Fibroblast of pulmonary artery (primary cell): Measurements from ENCODE around the gene SCN2B.
"Not testable (repeated sequence)": the region's sequence is repeated elsewhere in the genome, so short reads cannot be mapped to it uniquely, and the experiment has no call there.

Experiments used
- DNase-seq: peaks from one replicate; pipeline ENCODE4 v3.0.0-alpha.2; 2010; ENCODE audit warnings: low read depth
- H3K4me3 ChIP-seq: replicated peaks from 2 replicates; pipeline ENCODE4 v1.5.1; 2011; ENCODE audit warnings: low read depth, mild to moderate bottlenecking, control low read depth, low read length, moderate library complexity
- CTCF ChIP-seq: IDR thresholded peaks from 2 replicates; pipeline ENCODE4 v1.5.1; 2011; ENCODE audit warnings: mild to moderate bottlenecking, control low read depth, low read length, inconsistent platforms; ENCODE audit errors: missing control alignments

Gene SCN2B

DNA sequence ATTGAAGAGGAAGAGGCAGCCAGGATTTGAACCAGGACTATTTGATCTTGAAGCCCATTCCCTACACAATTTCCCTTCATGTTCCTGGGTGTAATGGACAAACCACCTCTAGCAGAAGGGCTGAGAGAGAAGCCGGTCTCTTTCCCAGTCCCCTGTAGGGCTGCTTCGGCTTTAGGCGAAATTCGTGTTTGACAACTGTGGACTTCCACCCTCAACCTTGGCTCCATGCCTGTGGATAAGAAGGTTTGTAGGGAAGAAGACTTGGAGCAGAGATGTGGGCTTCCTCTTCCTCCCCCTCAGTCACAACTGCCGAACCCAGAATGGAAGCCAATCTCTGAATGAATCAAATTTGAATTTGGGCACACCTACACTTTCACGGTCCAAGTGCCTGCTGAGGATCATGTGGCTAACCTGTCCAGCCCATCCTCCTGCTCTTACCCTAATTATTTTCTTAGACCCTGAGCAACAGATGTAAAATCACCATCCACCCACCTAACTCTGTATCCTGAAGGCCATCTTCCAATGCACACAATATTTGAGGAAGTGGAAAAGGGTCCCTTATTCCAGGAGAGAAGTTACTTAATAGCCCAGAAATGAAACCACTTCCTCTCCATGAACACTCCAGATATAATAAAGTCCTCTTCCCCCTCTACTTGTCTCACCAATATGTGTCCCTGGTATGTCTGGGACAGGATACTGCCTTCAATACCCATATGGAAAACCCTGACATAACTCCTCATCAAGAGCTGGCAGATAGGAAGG is 10.1 kb upstream of the SCN2B start:
- no peak for DNase-seq
- no peak overlapping the region for H3K4me3 ChIP-seq
- TF ChIP-seq CTCF: no peak

DNA sequence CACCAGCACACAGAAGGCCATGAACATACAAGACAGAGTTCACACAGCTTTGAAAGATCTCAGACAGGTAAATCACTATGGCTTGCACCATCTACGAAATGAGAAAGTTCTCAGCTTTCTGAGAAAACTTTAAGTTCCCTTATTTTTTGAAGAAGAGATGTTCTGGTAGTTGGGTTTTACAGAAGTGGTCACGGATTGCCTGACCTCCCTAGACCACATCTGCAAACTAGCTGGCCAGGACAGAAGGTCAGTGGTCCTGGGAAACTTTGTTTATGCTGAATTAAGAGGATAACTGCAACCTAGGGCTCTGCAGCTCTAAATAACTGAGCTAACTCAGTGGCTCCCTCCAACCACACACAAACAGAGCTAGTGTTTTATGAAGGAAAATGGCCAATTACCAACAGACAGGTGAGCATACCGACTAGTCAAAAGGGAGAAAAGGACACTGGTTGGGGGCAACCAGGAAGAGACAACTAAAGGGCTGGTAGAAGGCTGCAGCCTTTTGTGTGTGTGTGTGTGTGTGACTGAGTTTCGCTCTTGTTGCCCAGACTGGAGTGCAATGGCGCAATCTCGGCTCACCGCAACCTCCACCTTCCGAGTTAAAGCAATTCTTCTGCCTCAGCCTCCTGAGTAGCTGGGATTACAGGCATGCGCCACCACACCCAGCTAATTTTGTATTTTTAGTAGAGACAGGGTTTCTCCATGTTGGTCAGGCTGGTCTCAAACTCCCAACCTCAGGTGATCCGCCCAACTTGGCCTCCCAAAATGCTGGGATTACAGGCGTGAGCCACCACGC is 8.5 kb upstream of the SCN2B start:
- no peak overlapping the region for H3K4me3 ChIP-seq
- no peak for TF ChIP-seq CTCF
- DNase-seq: no peak

- not testable (repeated sequence) for H3K4me3 ChIP-seq, DNase-seq
Observed at GRCh38 chr11:118183691-118184090, 7.3 kb upstream of the SCN2B start.

GRCh38 chr11:118180300-118180703 is 3.9 kb upstream of the SCN2B start:
- H3K4me3 ChIP-seq: no peak overlapping the region
- DNase-seq: peak; percentile 11
- TF ChIP-seq CTCF: no peak

DNA sequence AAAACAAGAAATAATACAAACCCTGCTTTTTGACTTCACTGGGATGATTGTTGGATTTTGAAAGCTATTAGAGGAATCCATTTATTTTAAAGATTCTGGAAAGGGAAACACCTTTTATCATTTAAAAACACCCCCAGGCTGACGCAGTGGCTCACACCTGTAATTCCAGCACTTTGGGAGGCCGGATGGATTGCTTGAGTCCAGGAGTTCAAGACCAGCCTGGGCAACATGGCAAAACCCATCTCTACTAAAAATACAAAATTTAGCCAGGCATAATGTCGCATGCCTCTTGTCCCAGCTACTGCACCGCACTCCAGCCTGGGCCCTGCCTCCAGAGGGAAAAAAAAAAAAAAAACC is 317 bp upstream of the SCN2B start:
- TF ChIP-seq CTCF: no peak
- no peak for DNase-seq

GRCh38 chr11:118175031-118175992 is 1.1 kb downstream of the SCN2B start:
- DNase-seq: peak; percentile 7
- H3K4me3 ChIP-seq: no peak overlapping the region
- no peak for TF ChIP-seq CTCF

More for the DNA sequence above, 317 bp upstream of the SCN2B start:
- no peak overlapping the region for H3K4me3 ChIP-seq

- no peak for TF ChIP-seq CTCF
- no peak overlapping the region for H3K4me3 ChIP-seq
- no peak for DNase-seq
Observed at GRCh38 chr11:118174006-118174567, 2.4 kb downstream of the SCN2B start.
